ENCODE measurements around the gene TSEN2. TPM values are rescaled to one million over a fixed set of nuclear protein-coding genes. Genes with fewer than 3 reads are reported as not detected.

Gene TSEN2
- total RNA-seq, 2 experiments from 2014 or later, result 33.2 to 41.4 TPM

DNA sequence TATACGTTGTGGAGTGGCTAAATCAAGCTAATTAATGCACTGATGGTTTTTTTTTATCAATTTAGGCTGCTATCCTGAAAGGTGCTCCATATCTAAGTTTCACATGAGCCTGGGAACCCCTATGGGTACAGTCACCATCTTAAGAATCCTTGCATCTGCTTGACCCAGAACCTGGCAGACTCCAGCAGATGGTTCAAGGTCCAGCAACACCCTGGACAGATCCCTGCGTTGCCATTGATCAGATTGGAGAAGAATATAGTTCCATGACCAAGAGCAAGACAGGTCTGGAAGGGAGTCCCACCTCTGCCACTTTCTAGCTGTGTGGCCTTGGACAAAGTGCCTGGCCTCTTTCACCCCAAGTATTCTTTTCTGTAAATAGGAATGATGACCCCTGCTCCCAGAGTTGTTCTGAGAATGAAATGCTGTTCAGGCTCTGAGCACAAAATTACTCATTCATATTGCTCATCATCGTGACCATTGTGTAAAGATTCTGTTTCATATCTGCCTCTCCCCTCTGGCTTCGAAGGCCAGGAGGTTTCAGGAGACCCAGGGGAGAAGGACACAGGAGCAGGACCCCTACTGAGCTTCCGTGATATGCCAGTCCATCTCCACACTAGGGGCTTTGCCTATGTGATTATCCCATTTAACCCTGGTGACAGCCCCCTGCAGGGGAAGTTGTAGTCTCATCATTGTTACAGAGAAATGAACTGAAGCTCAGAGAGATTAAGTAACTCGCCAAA lies 30.0 kb upstream of the TSEN2 start:
- H3K4me3 ChIP-seq (ENCODE audit: low read depth, low read length, poor library complexity, severe bottlenecking), result no peak overlapping the region
- H3K79me2 ChIP-seq (ENCODE audit: insufficient read depth, low read depth, low read length), result no peaks in the 10 kb centered on the region
- ChIA-PET POLR2A (no interaction called here), CTCF (ENCODE audit: unreplicated experiment) (no interaction called here)
- H3K9me2 ChIP-seq (ENCODE audit: insufficient read depth, low read length), result no peaks in the 10 kb centered on the region
- no peaks in the 10 kb centered on the region for H4K20me1 ChIP-seq (ENCODE audit: insufficient read depth, low read length)
- H3K4me2 ChIP-seq (ENCODE audit: low read length), result no peak overlapping the region
- H3K9me3 ChIP-seq (ENCODE audit: low read length), result no peaks in the 10 kb centered on the region
- no peak overlapping the region for H2AFZ ChIP-seq (ENCODE audit: low read length)
- no peaks in the 10 kb centered on the region for H3K4me1 ChIP-seq (ENCODE audit: insufficient read depth, low read length, poor library complexity, severe bottlenecking)
- TF ChIP-seq EZH2phosphoT487 (IDR thresholded peaks at IDR 0.05; ENCODE audit: borderline replicate concordance, low read depth, low read length), result no peak
- no peaks in the 10 kb centered on the region for H3K36me3 ChIP-seq (ENCODE audit: insufficient read depth, low read length)
- no peak for DNase-seq (ENCODE audit: low spot score)
- no TSS peak for BruUV-seq (replicated peaks)
- intact Hi-C loops (cut with micrococcal nuclease; ENCODE audit: unreplicated experiment), result no loop called here
- no peak overlapping the region for H3K27ac ChIP-seq (ENCODE audit: low read depth, low read length, poor library complexity, severe bottlenecking)

DNA sequence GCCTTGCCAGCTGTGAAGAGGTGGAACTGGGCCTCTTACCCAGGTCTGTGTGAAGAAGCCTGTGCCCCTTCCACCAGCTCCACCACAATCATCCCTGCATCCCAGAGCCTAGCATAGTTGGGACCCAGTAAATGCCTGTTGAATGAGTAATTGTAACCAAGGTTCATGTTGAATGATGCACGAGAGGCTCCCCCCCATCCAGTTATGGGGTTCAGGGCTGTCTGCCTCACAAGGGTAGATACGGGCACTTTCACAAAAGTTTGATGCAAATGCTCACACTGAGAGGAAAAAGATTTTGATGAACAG lies 29.5 kb upstream of the TSEN2 start:
- Histone ChIP-seq H3K4me3 (ENCODE audit: low read depth, low read length, poor library complexity, severe bottlenecking) (no peak overlapping the region), H3K9me2 (ENCODE audit: insufficient read depth, low read length) (no peaks in the 10 kb centered on the region), H3K27ac (ENCODE audit: low read depth, low read length, poor library complexity, severe bottlenecking) (no peak overlapping the region), H3K79me2 (ENCODE audit: insufficient read depth, low read depth, low read length) (no peaks in the 10 kb centered on the region), H3K4me2 (ENCODE audit: low read length) (no peak overlapping the region), H4K20me1 (ENCODE audit: insufficient read depth, low read length) (no peaks in the 10 kb centered on the region), H3K4me1 (ENCODE audit: insufficient read depth, low read length, poor library complexity, severe bottlenecking) (no peaks in the 10 kb centered on the region), H2AFZ (ENCODE audit: low read length) (no peak overlapping the region), H3K36me3 (ENCODE audit: insufficient read depth, low read length) (no peaks in the 10 kb centered on the region), H3K9me3 (ENCODE audit: low read length) (no peaks in the 10 kb centered on the region)
- ChIA-PET POLR2A (no interaction called here), CTCF (ENCODE audit: unreplicated experiment) (no interaction called here)
- intact Hi-C loops (cut with micrococcal nuclease; ENCODE audit: unreplicated experiment), result no loop called here
- TF ChIP-seq, protein P1, sequence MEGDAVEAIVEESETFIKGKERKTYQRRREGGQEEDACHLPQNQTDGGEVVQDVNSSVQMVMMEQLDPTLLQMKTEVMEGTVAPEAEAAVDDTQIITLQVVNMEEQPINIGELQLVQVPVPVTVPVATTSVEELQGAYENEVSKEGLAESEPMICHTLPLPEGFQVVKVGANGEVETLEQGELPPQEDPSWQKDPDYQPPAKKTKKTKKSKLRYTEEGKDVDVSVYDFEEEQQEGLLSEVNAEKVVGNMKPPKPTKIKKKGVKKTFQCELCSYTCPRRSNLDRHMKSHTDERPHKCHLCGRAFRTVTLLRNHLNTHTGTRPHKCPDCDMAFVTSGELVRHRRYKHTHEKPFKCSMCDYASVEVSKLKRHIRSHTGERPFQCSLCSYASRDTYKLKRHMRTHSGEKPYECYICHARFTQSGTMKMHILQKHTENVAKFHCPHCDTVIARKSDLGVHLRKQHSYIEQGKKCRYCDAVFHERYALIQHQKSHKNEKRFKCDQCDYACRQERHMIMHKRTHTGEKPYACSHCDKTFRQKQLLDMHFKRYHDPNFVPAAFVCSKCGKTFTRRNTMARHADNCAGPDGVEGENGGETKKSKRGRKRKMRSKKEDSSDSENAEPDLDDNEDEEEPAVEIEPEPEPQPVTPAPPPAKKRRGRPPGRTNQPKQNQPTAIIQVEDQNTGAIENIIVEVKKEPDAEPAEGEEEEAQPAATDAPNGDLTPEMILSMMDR (conservative IDR thresholded peaks at IDR 0.05; ENCODE audit: low read length), result no peak
- no peak for TF ChIP-seq EZH2phosphoT487 (IDR thresholded peaks at IDR 0.05; ENCODE audit: borderline replicate concordance, low read depth, low read length)
- no peak for DNase-seq (ENCODE audit: low spot score)
- no TSS peak for BruUV-seq (replicated peaks)

DNA sequence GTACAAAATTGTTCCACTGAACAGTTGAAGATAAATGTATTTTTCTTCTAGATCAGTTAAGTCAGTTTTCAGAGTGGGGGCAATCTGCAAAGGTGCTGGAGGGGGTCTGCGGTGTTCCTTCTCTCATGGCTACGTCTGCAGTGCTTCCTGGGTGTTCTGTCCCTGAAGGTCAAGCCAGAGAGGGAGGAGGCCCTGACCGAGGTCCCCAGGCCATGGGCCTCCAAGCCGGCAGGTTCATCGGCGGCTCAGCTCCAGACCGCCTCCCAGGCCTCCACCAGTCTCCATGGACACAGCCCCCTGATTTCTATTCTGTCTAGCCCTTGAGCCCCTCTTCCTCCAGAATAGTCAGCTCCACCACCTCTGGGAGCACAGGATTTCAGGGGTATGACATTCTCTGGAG lies 28.5 kb upstream of the TSEN2 start:
- Histone ChIP-seq H3K36me3 (ENCODE audit: insufficient read depth, low read length) (no peaks in the 10 kb centered on the region), H3K4me1 (ENCODE audit: insufficient read depth, low read length, poor library complexity, severe bottlenecking) (no peaks in the 10 kb centered on the region), H3K4me2 (ENCODE audit: low read length) (no peak overlapping the region), H2AFZ (ENCODE audit: low read length) (no peak overlapping the region), H3K79me2 (ENCODE audit: insufficient read depth, low read depth, low read length) (no peaks in the 10 kb centered on the region), H4K20me1 (ENCODE audit: insufficient read depth, low read length) (no peaks in the 10 kb centered on the region), H3K4me3 (ENCODE audit: low read depth, low read length, poor library complexity, severe bottlenecking) (no peak overlapping the region), H3K9me2 (ENCODE audit: insufficient read depth, low read length) (no peaks in the 10 kb centered on the region), H3K9me3 (ENCODE audit: low read length) (no peaks in the 10 kb centered on the region), H3K27ac (ENCODE audit: low read depth, low read length, poor library complexity, severe bottlenecking) (no peak overlapping the region)
- BruUV-seq (replicated peaks), result no TSS peak
- intact Hi-C loops (cut with micrococcal nuclease; ENCODE audit: unreplicated experiment), result no loop called here
- TF ChIP-seq, protein P1 (conservative IDR thresholded peaks at IDR 0.05; ENCODE audit: low read length), result no peak
- no peak for TF ChIP-seq EZH2phosphoT487 (IDR thresholded peaks at IDR 0.05; ENCODE audit: borderline replicate concordance, low read depth, low read length)
- no peak for DNase-seq (ENCODE audit: low spot score)
- CTCF ChIA-PET (ENCODE audit: unreplicated experiment), result no interaction called here
- POLR2A ChIA-PET, result no interaction called here
